ENCODE measurements around the gene C6orf52.

Gene C6orf52

DNA sequence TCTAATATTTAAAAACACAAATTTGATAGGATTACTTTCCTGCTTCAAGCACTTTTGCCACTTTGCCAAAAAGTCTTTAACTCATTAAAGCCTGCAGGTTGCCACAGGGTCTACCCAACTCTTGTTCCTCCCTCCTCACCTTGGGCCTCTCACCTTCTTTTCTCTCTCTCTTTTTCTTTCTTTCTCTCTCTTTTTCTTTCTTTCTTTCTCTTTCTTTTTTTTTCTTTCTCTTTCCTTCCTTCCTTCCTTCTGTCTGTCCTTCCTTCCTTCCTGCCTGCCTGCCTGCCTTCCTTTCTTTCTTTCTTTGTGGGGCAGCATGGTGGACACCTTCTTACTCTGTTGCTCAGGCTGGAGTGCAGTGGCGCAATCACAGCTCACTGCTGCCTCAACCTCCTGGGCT is 50.2 kb downstream of the C6orf52 start:
- Histone ChIP-seq H3K36me3 (ENCODE audit: insufficient read depth, low read length) (no peaks in the 10 kb centered on the region), H3K4me1 (ENCODE audit: control insufficient read depth, insufficient read depth, low read length, unreplicated experiment) (no peaks in the 10 kb centered on the region), H3K4me3 (ENCODE audit: low read depth, low read length) (no peak overlapping the region), H2AFZ (ENCODE audit: low read length, unreplicated experiment) (no peak overlapping the region), H3K27me3 (ENCODE audit: insufficient read depth, low read length) (peaks cover 31% of the 10 kb centered on the region), H3K79me2 (ENCODE audit: control insufficient read depth, insufficient read depth, low read length, unreplicated experiment) (no peaks in the 10 kb centered on the region), H3K27ac (ENCODE audit: low read depth, low read length) (no peak overlapping the region)

DNA sequence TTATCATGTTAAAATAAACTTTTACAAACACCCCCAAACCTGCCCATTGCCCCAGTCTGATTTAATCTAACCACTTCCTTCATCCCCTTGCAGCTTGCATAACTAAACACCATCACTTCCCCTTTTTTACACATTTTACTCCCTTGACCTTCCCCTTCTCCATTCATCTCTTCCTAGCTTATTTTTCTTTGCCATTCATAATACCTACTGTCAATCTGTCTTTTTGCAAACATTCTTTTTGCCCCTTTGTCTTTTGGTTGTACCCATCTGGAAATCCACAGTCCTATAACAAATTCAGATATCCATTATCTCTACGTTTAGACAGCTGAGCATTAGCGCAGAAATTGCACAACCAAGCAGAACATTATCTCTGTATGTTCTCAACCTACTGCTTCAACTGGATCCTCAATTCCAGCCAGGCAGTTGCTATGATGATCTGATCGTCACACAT is 51.2 kb downstream of the C6orf52 start:
- H3K4me3 ChIP-seq (ENCODE audit: low read depth, low read length), result no peak overlapping the region
- H2AFZ ChIP-seq (ENCODE audit: low read length, unreplicated experiment), result no peak overlapping the region
- no peaks in the 10 kb centered on the region for H3K4me1 ChIP-seq (ENCODE audit: control insufficient read depth, insufficient read depth, low read length, unreplicated experiment)
- H3K36me3 ChIP-seq (ENCODE audit: insufficient read depth, low read length), result no peaks in the 10 kb centered on the region
- no peaks in the 10 kb centered on the region for H3K79me2 ChIP-seq (ENCODE audit: control insufficient read depth, insufficient read depth, low read length, unreplicated experiment)
- H3K27me3 ChIP-seq (ENCODE audit: insufficient read depth, low read length), result peaks cover 31% of the 10 kb centered on the region
- H3K27ac ChIP-seq (ENCODE audit: low read depth, low read length), result no peak overlapping the region

DNA sequence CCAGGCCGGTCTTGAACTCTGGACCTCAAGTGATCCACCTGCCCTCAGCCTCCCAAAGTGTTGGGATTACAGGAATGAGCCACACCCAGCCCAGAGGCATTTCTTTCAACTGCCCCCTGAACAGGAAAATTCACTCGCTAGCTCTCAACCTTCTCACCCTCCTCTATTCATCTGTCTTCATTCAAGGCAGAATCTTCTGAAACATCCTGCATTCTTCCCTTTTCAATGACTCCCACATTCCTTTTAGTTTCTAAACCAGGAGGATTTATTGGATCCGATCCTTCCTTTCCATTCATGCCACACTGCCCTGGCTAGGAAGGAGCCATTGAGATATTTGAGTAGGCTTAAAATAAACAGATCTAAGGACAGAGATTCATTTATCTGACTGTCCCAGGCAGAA is 52.9 kb downstream of the C6orf52 start:
- Histone ChIP-seq H3K27ac (ENCODE audit: low read depth, low read length) (no peak overlapping the region), H3K79me2 (ENCODE audit: control insufficient read depth, insufficient read depth, low read length, unreplicated experiment) (no peaks in the 10 kb centered on the region), H3K4me3 (ENCODE audit: low read depth, low read length) (no peak overlapping the region)

DNA sequence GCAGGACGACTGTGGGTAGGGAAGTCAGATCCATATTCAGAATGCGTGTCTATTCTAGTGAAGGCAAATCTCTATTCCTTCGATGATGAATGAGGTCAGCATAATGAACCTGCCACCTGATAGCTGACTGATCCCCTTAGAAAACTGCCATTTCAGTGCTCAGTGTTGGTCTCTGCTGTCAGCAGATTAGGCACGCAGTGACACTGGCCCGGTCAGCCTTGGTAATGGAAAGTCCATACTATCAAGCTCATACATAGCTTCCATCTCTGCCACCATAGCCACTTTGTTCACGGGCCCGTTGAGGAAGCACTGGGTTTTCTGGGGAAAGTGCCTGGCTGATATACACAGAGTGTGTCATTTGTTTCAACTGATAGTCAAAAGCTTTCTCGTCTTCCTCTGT is 54.0 kb downstream of the C6orf52 start:
- H3K36me3 ChIP-seq (ENCODE audit: insufficient read depth, low read length), result no peaks in the 10 kb centered on the region
- no peaks in the 10 kb centered on the region for H3K79me2 ChIP-seq (ENCODE audit: control insufficient read depth, insufficient read depth, low read length, unreplicated experiment)
- peaks cover 23% of the 10 kb centered on the region for H3K27me3 ChIP-seq (ENCODE audit: insufficient read depth, low read length)
- no peak overlapping the region for H3K27ac ChIP-seq (ENCODE audit: low read depth, low read length)
- H2AFZ ChIP-seq (ENCODE audit: low read length, unreplicated experiment), result no peak overlapping the region
- H3K4me1 ChIP-seq (ENCODE audit: control insufficient read depth, insufficient read depth, low read length, unreplicated experiment), result no peaks in the 10 kb centered on the region
- no peak overlapping the region for H3K4me3 ChIP-seq (ENCODE audit: low read depth, low read length)

More for the DNA sequence above, 52.9 kb downstream of the C6orf52 start:
- Histone ChIP-seq H2AFZ (ENCODE audit: low read length, unreplicated experiment) (no peak overlapping the region), H3K36me3 (ENCODE audit: insufficient read depth, low read length) (no peaks in the 10 kb centered on the region), H3K27me3 (ENCODE audit: insufficient read depth, low read length) (peaks cover 27% of the 10 kb centered on the region), H3K4me1 (ENCODE audit: control insufficient read depth, insufficient read depth, low read length, unreplicated experiment) (no peaks in the 10 kb centered on the region)

DNA sequence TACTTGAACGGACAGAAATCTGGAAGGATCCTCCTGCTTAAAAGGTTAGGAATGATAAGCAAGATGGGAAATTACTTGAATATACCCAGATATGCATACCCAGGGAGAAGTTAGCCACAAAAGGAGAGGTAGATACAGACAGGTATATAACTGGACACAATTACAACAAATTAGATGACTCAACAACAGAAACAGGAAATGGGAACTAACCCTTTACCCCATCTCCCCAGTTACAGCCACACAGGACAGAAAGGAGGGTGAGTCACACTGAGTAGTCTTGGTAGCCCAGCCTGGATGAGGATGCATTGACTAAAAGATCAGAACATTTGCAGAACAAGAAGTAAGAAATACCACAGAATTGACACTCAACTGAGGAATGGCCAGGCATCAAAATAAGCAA is 61.2 kb downstream of the C6orf52 start:
- no peaks in the 10 kb centered on the region for H3K27me3 ChIP-seq (ENCODE audit: insufficient read depth, low read length)
- peak overlapping the region; percentile 68 for H3K27ac ChIP-seq (ENCODE audit: low read depth, low read length)
- no peak overlapping the region; the same call in 1 of the 2 replicates for H3K4me3 ChIP-seq (ENCODE audit: low read depth, low read length)
- H3K4me1 ChIP-seq (ENCODE audit: control insufficient read depth, insufficient read depth, low read length, unreplicated experiment), result peaks cover 11% of the 10 kb centered on the region
- no peaks in the 10 kb centered on the region for H3K36me3 ChIP-seq (ENCODE audit: insufficient read depth, low read length)
- H3K79me2 ChIP-seq (ENCODE audit: control insufficient read depth, insufficient read depth, low read length, unreplicated experiment), result no peaks in the 10 kb centered on the region
- no peak overlapping the region for H2AFZ ChIP-seq (ENCODE audit: low read length, unreplicated experiment)

DNA sequence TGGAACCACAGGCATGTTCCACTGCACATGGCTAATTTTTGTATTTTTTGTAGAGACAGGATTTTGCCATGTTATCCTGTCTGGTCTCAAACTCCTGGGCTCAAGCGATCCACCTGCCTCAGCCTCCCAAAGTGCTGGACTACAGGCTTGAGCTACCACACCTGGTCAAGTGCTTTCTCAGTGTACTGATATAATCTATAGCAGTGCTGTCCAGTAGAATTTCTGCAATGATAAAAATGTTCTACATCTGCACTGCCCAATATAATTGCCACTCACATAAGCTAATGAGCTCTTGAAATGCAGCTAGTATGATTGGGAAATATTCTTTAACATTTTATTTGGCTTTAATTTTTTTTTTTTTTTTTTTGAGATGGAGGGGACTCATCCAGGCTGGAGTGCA is 64.2 kb downstream of the C6orf52 start:
- H3K79me2 ChIP-seq (ENCODE audit: control insufficient read depth, insufficient read depth, low read length, unreplicated experiment), result no peaks in the 10 kb centered on the region
- H3K36me3 ChIP-seq (ENCODE audit: insufficient read depth, low read length), result no peaks in the 10 kb centered on the region
- H2AFZ ChIP-seq (ENCODE audit: low read length, unreplicated experiment), result no peak overlapping the region
- no peak overlapping the region for H3K27ac ChIP-seq (ENCODE audit: low read depth, low read length)
- H3K4me1 ChIP-seq (ENCODE audit: control insufficient read depth, insufficient read depth, low read length, unreplicated experiment), result peaks cover 11% of the 10 kb centered on the region
- 0 out of 2 replicates have a peak, but pooled peaks cover 4% of the 10 kb centered on the region for H3K27me3 ChIP-seq (ENCODE audit: insufficient read depth, low read length)
- H3K4me3 ChIP-seq (ENCODE audit: low read depth, low read length), result no peak overlapping the region

DNA sequence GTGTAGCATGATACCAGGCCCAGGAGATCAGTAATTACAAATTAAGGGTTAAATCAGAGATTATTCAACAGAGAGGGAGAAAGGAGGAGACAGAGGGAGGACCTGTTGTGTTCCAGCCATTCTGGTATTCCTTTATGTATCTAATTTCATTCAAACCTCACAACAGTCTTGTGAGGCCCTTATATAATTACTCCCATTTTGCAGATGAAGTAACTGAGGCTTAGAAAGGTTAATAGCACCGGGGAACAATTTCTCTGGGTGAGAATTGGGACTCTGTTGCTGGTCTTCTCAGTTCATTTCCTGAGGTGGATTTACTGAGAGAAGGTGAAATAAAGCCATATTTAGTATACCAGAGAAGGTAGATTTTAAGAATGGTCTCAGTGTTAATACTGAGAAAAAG is 66.6 kb downstream of the C6orf52 start:
- Histone ChIP-seq H3K79me2 (ENCODE audit: control insufficient read depth, insufficient read depth, low read length, unreplicated experiment) (no peaks in the 10 kb centered on the region), H3K4me1 (ENCODE audit: control insufficient read depth, insufficient read depth, low read length, unreplicated experiment) (peaks cover under 1% of the 10 kb centered on the region), H3K27me3 (ENCODE audit: insufficient read depth, low read length) (0 out of 2 replicates have a peak, but pooled peaks cover 4% of the 10 kb centered on the region), H3K4me3 (ENCODE audit: low read depth, low read length) (no peak overlapping the region), H3K27ac (ENCODE audit: low read depth, low read length) (no peak overlapping the region), H3K36me3 (ENCODE audit: insufficient read depth, low read length) (no peaks in the 10 kb centered on the region), H2AFZ (ENCODE audit: low read length, unreplicated experiment) (no peak overlapping the region)

DNA sequence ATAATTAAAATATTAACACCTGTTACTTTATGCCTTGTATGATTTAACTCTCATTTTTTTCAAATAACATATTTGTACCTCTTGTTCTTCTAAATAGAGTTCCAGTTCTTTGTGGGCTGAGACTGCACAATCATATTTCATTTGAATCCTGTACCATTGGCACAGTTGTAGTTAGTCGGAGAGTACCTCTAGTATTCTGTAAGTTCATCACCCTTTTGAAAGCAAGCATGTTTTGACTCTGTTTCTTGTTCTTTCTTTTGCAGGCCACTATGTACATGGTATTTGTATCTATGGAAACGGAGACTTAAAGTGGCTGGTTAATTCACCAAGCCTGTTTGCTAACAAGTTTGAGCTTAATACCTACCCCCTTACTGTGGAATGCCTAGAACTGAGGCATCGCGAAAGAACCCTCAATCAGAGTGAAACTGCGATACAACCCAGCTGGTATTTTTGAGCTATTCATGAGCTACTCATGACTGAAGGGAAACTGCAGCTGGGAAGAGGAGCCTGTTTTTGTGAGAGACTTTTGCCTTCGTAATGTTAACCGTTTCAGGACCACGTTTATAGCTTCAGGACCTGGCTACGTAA is 68.2 kb downstream of the C6orf52 start:
- H3K4me3 ChIP-seq (ENCODE audit: low read depth, low read length), result no peak overlapping the region
- H3K36me3 ChIP-seq (ENCODE audit: insufficient read depth, low read length), result no peaks in the 10 kb centered on the region
- no peaks in the 10 kb centered on the region for H3K4me1 ChIP-seq (ENCODE audit: control insufficient read depth, insufficient read depth, low read length, unreplicated experiment)
- H3K27ac ChIP-seq (ENCODE audit: low read depth, low read length), result no peak overlapping the region
- 0 out of 2 replicates have a peak, but pooled peaks cover 4% of the 10 kb centered on the region for H3K27me3 ChIP-seq (ENCODE audit: insufficient read depth, low read length)
- no peaks in the 10 kb centered on the region for H3K79me2 ChIP-seq (ENCODE audit: control insufficient read depth, insufficient read depth, low read length, unreplicated experiment)
- no peak overlapping the region for H2AFZ ChIP-seq (ENCODE audit: low read length, unreplicated experiment)

DNA sequence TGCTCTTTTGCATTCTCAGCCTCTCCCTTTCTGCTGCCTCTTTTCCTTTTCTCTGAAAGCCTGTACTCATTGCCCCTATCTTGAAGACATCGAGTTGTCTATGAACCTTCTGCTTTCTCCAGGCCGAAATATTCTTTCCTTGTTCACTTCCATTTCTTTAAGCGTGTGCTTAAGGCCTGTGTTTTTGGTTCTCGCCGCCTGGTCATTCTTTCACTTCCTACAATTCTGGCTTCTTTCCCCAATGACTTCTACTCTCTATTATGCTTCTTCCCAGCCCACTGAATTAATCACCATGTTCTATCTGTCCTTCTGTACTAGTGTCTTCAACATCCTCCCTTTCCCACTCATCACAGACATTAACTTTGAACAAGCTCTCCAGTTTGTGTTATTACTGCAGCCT is 69.6 kb downstream of the C6orf52 start:
- no peak overlapping the region for H3K27ac ChIP-seq (ENCODE audit: low read depth, low read length)
- no peaks in the 10 kb centered on the region for H3K36me3 ChIP-seq (ENCODE audit: insufficient read depth, low read length)
- peaks cover 2% of the 10 kb centered on the region for H3K4me1 ChIP-seq (ENCODE audit: control insufficient read depth, insufficient read depth, low read length, unreplicated experiment)
- no peak overlapping the region for H2AFZ ChIP-seq (ENCODE audit: low read length, unreplicated experiment)
- H3K27me3 ChIP-seq (ENCODE audit: insufficient read depth, low read length), result 0 out of 2 replicates have a peak, but pooled peaks cover 4% of the 10 kb centered on the region
- H3K4me3 ChIP-seq (ENCODE audit: low read depth, low read length), result no peak overlapping the region
- H3K79me2 ChIP-seq (ENCODE audit: control insufficient read depth, insufficient read depth, low read length, unreplicated experiment), result no peaks in the 10 kb centered on the region

DNA sequence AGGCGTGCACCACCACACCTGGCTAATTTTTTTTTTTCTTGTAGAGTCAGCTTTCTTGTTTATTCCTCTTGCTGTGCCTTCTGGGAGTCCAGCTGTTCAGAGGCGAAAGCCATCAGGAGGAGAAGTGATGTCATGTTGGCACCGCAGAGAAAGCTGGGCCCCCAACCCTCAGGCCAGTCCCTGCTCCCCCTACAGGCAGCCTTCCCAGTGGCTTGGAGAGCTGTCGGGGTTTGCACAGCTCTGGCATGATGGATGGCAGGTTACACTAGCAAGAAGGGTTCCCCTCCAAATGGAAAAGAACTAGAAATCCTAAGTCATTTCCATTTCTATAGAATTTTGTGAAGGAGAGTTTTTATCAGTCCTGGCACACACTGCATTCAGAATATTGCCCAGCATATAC is 72.6 kb downstream of the C6orf52 start:
- H3K79me2 ChIP-seq (ENCODE audit: control insufficient read depth, insufficient read depth, low read length, unreplicated experiment), result no peaks in the 10 kb centered on the region
- no peak overlapping the region for H3K27ac ChIP-seq (ENCODE audit: low read depth, low read length)

More for the DNA sequence above, 72.6 kb downstream of the C6orf52 start:
- Histone ChIP-seq H3K36me3 (ENCODE audit: insufficient read depth, low read length) (no peaks in the 10 kb centered on the region), H3K4me3 (ENCODE audit: low read depth, low read length) (no peak overlapping the region), H3K27me3 (ENCODE audit: insufficient read depth, low read length) (no peaks in the 10 kb centered on the region), H2AFZ (ENCODE audit: low read length, unreplicated experiment) (no peak overlapping the region), H3K4me1 (ENCODE audit: control insufficient read depth, insufficient read depth, low read length, unreplicated experiment) (peaks cover 3% of the 10 kb centered on the region)

Measured in ACC112 (cell line).